GM12878 (cell line): ENCODE results near the gene HOXD3. TPM values are rescaled to one million over a fixed set of nuclear protein-coding genes. Genes with fewer than 3 reads are reported as not detected.

Experiments used
- BACH1 ChIP-seq: fragments of 450-650 bp; IDR thresholded peaks from 2 replicates; pipeline ENCODE4 v1.6.1; 2017; ENCODE audit warnings: mild to moderate bottlenecking, borderline replicate concordance
- DPF2 ChIP-seq: fragments of 450-650 bp; IDR thresholded peaks from 2 replicates; pipeline ENCODE4 v1.6.1; 2017; ENCODE audit warnings: mild to moderate bottlenecking
- GABPA ChIP-seq: IDR thresholded peaks from 2 replicates; pipeline ENCODE4 v1.6.1; 2014; ENCODE audit warnings: antibody characterized with exemption, low read depth, mild to moderate bottlenecking, inconsistent platforms
- SREBF1 ChIP-seq: IDR thresholded peaks from 2 replicates; pipeline ENCODE4 v1.6.1; 2012; ENCODE audit warnings: mild to moderate bottlenecking, low read length
- polyA plus RNA-seq, 11 experiments: library from polyadenylated mRNA; depleted of rRNA in 4 of 11; unstranded in 6 of 11; stranded (reverse) in 5 of 11; fragments of >200 nt; fragmentation: Nextera tagmentation in 4 of 11; fragmentation: Illumina TruSeq in 1 of 11; extraction: Ambion mirVana in 4 of 11; extraction: Trizol in 1 of 11; gene quantifications; 1 replicate in 1 of 11; 2 replicates in 10 of 11; pipeline versions ENCODE4 v1.2.1 to v1.2.3, GENCODE V29; 2011 to 2016; ENCODE audit warnings: inconsistent platforms in 2 of 11, missing spikeins in 2 of 11, low read depth in 1 of 11
- total RNA-seq, 4 experiments: library from RNA; depleted of rRNA in 3 of 4; stranded (reverse); fragments of >200 nt in 3 of 4; fragmentation: Illumina TruSeq in 1 of 4; extraction: Trizol in 1 of 4; gene quantifications; 2 replicates each; pipeline versions ENCODE4 v1.2.1 to v1.2.3, GENCODE V29; 2013 to 2021
- TF ChIP-seq, protein P1 (sequence below): fragments of 450-650 bp; IDR thresholded peaks from 2 replicates; pipeline ENCODE4 v1.6.1; 2017; ENCODE audit warnings: antibody characterized with exemption, mild to moderate bottlenecking, moderate library complexity
- TF ChIP-seq, protein P2 (sequence below): IDR thresholded peaks from 2 replicates; pipeline ENCODE4 v1.6.1; 2011; ENCODE audit warnings: borderline replicate concordance, low read depth, mild to moderate bottlenecking, moderate library complexity, mixed read lengths, low read length; ENCODE audit not compliant: insufficient read depth; ENCODE audit errors: extremely low read length
- TF ChIP-seq, protein P3 (sequence below): IDR thresholded peaks from 2 replicates; pipeline ENCODE4 v1.6.1; 2012; ENCODE audit warnings: improper control_type of control experiment, low read depth, low read length; ENCODE audit not compliant: insufficient replicate concordance
- TF ChIP-seq, protein P4 (sequence below): fragments of 450-650 bp; IDR thresholded peaks from 2 replicates; pipeline ENCODE4 v1.6.1; 2018; ENCODE audit warnings: borderline replicate concordance, mild to moderate bottlenecking; ENCODE audit not compliant: partially characterized antibody
- TF ChIP-seq, protein P5 (sequence below): IDR thresholded peaks from 2 replicates; pipeline ENCODE4 v1.6.1; 2012; ENCODE audit warnings: mild to moderate bottlenecking, low read depth, low read length

HOXD3 gene
- total and polyA plus RNA-seq, 10 of the 15 experiments (the other 5 are each of a cell fraction or from before 2014, with no cell fraction given) = not detected

DNA sequence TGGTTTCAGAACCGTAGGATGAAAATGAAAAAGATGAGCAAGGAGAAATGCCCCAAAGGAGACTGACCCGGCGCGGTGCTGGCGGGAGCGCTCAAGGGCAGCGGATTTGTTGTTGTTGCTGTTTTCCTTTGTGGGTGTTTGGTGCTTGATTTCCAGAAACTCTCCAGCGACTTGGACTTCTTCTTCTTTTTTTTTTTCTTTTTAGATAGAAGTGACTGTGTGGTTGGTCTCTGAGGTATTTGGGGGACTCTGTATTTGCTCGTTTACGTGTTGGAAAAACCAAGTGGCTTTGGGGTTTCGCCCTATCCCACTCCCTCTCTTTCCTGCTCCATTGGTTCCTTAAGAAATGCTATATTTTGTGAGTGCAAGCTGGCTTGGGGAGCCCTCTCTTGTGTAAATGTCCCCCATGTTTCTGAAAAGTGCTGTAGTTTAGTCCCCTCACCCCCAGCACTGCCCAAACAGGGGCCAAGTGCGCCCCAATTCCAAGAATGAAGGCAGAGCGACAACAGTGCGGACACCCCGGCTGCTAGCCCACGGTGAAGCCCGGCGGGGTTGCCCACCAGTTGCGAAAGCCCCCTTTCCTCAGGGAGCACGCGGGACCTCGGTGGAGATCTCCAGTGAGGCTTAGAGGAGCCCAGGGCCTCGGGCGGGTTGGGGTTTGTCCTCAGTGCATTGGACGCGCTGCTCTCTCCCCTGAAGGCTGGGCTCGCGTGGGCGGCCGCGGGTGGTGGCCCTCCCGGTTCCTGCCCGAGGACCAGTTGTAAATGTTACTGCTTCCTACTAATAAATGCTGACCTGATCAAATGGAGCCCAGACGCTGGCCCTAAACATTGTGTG lies 32.8 kb upstream of the HOXD3 start (continued):
- TF ChIP-seq, protein P1, sequence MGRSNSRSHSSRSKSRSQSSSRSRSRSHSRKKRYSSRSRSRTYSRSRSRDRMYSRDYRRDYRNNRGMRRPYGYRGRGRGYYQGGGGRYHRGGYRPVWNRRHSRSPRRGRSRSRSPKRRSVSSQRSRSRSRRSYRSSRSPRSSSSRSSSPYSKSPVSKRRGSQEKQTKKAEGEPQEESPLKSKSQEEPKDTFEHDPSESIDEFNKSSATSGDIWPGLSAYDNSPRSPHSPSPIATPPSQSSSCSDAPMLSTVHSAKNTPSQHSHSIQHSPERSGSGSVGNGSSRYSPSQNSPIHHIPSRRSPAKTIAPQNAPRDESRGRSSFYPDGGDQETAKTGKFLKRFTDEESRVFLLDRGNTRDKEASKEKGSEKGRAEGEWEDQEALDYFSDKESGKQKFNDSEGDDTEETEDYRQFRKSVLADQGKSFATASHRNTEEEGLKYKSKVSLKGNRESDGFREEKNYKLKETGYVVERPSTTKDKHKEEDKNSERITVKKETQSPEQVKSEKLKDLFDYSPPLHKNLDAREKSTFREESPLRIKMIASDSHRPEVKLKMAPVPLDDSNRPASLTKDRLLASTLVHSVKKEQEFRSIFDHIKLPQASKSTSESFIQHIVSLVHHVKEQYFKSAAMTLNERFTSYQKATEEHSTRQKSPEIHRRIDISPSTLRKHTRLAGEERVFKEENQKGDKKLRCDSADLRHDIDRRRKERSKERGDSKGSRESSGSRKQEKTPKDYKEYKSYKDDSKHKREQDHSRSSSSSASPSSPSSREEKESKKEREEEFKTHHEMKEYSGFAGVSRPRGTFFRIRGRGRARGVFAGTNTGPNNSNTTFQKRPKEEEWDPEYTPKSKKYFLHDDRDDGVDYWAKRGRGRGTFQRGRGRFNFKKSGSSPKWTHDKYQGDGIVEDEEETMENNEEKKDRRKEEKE = no peak
- TF ChIP-seq, protein P2, sequence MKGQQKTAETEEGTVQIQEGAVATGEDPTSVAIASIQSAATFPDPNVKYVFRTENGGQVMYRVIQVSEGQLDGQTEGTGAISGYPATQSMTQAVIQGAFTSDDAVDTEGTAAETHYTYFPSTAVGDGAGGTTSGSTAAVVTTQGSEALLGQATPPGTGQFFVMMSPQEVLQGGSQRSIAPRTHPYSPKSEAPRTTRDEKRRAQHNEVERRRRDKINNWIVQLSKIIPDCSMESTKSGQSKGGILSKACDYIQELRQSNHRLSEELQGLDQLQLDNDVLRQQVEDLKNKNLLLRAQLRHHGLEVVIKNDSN = no peak
- TF ChIP-seq, protein P3, sequence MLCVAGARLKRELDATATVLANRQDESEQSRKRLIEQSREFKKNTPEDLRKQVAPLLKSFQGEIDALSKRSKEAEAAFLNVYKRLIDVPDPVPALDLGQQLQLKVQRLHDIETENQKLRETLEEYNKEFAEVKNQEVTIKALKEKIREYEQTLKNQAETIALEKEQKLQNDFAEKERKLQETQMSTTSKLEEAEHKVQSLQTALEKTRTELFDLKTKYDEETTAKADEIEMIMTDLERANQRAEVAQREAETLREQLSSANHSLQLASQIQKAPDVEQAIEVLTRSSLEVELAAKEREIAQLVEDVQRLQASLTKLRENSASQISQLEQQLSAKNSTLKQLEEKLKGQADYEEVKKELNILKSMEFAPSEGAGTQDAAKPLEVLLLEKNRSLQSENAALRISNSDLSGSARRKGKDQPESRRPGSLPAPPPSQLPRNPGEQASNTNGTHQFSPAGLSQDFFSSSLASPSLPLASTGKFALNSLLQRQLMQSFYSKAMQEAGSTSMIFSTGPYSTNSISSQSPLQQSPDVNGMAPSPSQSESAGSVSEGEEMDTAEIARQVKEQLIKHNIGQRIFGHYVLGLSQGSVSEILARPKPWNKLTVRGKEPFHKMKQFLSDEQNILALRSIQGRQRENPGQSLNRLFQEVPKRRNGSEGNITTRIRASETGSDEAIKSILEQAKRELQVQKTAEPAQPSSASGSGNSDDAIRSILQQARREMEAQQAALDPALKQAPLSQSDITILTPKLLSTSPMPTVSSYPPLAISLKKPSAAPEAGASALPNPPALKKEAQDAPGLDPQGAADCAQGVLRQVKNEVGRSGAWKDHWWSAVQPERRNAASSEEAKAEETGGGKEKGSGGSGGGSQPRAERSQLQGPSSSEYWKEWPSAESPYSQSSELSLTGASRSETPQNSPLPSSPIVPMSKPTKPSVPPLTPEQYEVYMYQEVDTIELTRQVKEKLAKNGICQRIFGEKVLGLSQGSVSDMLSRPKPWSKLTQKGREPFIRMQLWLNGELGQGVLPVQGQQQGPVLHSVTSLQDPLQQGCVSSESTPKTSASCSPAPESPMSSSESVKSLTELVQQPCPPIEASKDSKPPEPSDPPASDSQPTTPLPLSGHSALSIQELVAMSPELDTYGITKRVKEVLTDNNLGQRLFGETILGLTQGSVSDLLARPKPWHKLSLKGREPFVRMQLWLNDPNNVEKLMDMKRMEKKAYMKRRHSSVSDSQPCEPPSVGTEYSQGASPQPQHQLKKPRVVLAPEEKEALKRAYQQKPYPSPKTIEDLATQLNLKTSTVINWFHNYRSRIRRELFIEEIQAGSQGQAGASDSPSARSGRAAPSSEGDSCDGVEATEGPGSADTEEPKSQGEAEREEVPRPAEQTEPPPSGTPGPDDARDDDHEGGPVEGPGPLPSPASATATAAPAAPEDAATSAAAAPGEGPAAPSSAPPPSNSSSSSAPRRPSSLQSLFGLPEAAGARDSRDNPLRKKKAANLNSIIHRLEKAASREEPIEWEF = no peak
- TF ChIP-seq SREBF1 (no peak), GABPA (no peak), BACH1 (no peak), DPF2 (no peak)
- TF ChIP-seq, protein P4, sequence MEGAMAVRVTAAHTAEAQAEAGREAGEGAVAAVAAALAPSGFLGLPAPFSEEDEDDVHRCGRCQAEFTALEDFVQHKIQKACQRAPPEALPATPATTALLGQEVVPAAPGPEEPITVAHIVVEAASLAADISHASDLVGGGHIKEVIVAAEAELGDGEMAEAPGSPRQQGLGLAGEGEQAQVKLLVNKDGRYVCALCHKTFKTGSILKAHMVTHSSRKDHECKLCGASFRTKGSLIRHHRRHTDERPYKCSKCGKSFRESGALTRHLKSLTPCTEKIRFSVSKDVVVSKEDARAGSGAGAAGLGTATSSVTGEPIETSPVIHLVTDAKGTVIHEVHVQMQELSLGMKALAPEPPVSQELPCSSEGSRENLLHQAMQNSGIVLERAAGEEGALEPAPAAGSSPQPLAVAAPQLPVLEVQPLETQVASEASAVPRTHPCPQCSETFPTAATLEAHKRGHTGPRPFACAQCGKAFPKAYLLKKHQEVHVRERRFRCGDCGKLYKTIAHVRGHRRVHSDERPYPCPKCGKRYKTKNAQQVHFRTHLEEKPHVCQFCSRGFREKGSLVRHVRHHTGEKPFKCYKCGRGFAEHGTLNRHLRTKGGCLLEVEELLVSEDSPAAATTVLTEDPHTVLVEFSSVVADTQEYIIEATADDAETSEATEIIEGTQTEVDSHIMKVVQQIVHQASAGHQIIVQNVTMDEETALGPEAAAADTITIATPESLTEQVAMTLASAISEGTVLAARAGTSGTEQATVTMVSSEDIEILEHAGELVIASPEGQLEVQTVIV = no peak
- TF ChIP-seq, protein P5, sequence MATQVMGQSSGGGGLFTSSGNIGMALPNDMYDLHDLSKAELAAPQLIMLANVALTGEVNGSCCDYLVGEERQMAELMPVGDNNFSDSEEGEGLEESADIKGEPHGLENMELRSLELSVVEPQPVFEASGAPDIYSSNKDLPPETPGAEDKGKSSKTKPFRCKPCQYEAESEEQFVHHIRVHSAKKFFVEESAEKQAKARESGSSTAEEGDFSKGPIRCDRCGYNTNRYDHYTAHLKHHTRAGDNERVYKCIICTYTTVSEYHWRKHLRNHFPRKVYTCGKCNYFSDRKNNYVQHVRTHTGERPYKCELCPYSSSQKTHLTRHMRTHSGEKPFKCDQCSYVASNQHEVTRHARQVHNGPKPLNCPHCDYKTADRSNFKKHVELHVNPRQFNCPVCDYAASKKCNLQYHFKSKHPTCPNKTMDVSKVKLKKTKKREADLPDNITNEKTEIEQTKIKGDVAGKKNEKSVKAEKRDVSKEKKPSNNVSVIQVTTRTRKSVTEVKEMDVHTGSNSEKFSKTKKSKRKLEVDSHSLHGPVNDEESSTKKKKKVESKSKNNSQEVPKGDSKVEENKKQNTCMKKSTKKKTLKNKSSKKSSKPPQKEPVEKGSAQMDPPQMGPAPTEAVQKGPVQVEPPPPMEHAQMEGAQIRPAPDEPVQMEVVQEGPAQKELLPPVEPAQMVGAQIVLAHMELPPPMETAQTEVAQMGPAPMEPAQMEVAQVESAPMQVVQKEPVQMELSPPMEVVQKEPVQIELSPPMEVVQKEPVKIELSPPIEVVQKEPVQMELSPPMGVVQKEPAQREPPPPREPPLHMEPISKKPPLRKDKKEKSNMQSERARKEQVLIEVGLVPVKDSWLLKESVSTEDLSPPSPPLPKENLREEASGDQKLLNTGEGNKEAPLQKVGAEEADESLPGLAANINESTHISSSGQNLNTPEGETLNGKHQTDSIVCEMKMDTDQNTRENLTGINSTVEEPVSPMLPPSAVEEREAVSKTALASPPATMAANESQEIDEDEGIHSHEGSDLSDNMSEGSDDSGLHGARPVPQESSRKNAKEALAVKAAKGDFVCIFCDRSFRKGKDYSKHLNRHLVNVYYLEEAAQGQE = no peak
- TF ChIP-seq, all 136 proteins: peak for 0
